ENCODE measurements around the gene OR8D2. TPM values are rescaled to one million over a fixed set of nuclear protein-coding genes. Genes with fewer than 3 reads are reported as not detected.
"Not testable (repeated sequence)": the region's sequence is repeated elsewhere in the genome, so short reads cannot be mapped to it uniquely, and the experiment has no call there.

The OR8D2 gene
- polyA plus RNA-seq, 12 donors: not detected

DNA sequence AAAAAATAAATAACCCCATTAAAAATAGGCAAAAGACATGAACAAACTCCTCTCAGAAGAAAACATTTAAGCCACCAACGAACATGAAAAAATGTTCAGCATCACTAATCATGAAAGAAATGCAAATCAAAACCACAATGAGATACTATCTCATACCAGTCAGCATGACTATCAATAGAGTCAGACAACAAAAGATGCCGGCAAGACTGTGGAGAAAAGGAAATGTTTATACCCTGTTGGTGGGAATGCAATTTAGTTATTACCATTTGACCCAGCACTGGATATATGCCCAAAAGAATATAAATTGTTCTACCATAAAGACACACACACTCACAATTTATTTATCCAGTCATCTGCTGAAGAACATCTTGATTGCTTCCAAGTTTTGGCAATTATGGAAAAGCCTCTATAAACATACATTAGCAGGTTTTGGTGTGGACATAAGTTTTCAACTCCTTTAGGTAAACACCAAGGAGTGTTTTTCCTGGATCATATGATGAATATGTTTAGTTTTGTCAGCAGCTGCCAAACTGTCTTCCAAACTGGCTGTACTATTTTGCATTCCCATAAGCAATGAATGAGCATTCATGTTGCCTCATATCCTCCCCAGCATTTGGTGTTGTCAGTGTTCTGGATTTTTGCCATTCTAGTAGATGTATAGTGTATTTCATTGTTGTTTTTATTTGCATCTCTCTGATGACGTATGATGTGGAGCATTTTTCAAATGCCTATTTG is 34.2 kb downstream of the OR8D2 start:
- DNase-seq: no peak

DNA sequence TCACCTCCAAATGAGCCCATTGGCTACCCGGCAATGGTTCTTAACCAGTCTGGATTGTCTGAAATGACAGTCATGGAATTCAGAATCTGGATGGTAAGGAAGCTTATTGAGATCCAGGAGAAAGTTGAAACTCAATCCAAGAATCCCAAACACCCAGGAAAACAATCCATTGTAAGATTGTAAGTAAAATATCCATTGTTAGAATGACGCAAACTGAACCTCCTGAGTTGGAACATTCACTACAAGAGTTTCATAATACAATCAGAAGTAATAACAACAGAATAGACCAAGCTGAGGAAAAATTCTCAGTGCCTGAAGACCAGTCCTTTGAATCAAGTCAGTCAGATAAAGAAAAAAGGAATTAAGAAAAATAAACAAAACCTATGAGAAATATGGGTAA is 41.7 kb downstream of the OR8D2 start:
- DNase-seq: no peak

DNA sequence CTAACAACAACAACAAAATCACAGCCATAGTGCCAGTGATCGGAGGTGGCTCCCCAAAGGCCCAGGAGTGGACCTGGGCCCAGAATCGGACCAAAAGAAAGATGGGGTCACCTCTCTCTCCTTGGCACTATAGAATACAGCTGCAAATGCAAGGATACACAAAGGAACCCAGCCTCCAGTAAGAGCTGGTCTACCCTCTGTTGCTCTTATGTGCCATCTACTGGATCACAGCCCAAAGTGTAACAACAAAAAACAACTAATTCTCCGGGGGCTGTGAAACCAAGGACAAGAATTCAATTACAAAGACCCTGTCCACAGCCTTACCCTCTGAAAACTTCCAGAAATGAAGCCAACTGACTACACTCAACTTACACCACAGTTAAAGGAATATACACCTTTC is 42.2 kb downstream of the OR8D2 start:
- no peak for DNase-seq

DNA sequence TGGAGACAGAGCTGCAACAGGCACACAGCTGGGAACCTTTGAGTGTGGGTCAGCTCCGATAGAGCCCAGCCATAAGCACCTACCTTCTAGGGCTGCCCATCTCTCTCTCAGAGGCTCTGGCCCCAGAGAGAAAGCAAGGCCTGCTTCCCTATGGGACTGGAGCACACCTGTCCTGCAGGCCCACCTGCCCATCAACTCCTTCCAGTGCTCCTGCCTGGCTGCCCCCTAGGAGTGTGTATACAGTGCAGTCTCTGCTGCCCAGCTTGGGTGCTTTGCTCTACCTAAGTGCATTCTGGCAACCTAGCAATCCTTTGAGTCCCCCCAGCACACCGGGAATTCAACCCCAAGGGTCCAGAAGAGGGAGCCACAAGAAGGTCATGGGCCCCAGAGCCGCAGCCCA is 42.8 kb downstream of the OR8D2 start:
- DNase-seq: no peak

DNA sequence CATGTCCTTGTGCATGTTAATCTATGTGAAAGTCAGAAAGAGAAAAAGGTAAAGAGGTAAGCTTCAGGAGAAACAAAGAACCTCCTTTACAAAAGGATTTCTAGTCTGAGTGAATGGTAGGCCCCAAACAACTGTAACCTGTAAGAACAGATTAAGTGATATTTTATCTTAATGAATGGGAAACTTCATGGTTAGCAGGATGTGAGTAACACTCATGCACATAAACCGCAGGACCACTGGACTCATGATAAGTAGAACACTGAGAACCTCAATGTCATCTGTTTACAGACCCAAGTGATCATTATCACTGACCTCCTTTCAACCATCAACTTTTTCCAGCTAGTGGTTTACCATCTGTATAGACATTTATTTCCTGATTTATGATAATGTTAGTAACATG is 43.9 kb downstream of the OR8D2 start:
- DNase-seq: no peak

DNA sequence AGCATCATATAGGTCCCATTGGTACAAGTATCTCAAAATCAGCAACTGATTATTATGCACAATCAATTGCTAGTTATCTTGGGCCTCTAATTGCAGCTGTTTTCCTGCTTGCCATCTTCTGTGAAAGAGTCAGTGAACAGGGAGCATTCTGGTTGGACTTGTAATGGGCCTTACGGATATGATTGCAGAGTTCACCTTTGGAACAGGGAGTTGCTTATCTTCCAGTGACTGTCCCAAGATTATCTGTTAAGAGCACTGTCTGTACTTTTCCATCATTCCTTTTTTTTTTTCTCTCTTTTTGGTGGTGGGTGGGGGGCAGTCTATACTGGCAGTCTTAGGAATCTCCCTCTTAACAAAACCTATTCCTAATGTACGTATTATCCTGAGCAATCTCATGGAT is 46.0 kb downstream of the OR8D2 start:
- no peak for DNase-seq

DNA sequence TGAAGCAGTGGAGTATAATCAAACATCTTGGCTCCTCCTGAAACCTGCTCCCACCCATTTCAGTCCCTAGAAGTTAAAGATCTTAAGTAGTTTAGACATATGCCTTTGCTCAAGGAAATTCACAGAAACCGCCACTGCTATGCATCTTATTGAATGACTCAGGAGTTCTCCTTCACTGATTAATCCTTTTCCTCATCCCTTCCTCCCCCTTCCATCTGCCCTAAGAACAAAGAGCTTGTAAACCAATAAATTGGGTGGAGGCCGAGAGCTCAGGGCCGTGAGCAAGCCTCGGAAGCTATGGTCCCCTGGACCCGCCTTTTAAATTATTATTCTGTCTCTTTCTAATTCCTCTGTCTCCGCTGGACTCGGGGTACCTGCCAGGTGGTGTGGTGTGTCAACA is 49.1 kb downstream of the OR8D2 start:
- not testable (repeated sequence) for DNase-seq

Other genes starting within 250 kb of the OR8D2 start
- gene VWA5A, start 204.7 kb downstream of the OR8D2 start, polyA plus RNA-seq (ENCODE audit: insufficient read length in 12 of 12): 100 to 1,000 TPM in 8 of 12 donors, 10 to 100 TPM in 3, not detected in 1; 52.6 to 171 (median 113) TPM
- gene OR10D3, start 136.9 kb downstream of the OR8D2 start, polyA plus RNA-seq (ENCODE audit: insufficient read length in 12 of 12): under 1 TPM in 1 of 12 donors, not detected in 11; 0.03 TPM
- gene OR8G1, start 79.1 kb downstream of the OR8D2 start, polyA plus RNA-seq (ENCODE audit: insufficient read length in 12 of 12): under 1 TPM in 1 of 12 donors, not detected in 11; 0.04 TPM
- gene OR8G5, start 63.8 kb downstream of the OR8D2 start, polyA plus RNA-seq (ENCODE audit: insufficient read length in 12 of 12): under 1 TPM in 4 of 12 donors, not detected in 8; 0.14 to 0.20 (median 0.16) TPM
- under 1 TPM in 7 of 12 donors, not detected in 5; 0.01 to 0.08 (median 0.07) TPM for gene OR8D1, start 6.2 kb downstream of the OR8D2 start, polyA plus RNA-seq (ENCODE audit: insufficient read length in 12 of 12)
- gene OR8B2, start 64.3 kb upstream of the OR8D2 start, polyA plus RNA-seq (ENCODE audit: insufficient read length in 12 of 12): not detected
- not detected for gene OR8B3, start 78.8 kb upstream of the OR8D2 start, polyA plus RNA-seq (ENCODE audit: insufficient read length in 12 of 12)
- gene OR8B4, start 104.7 kb upstream of the OR8D2 start, polyA plus RNA-seq (ENCODE audit: insufficient read length in 12 of 12): not detected
- not detected for gene OR8B8, start 125.5 kb upstream of the OR8D2 start, polyA plus RNA-seq (ENCODE audit: insufficient read length in 12 of 12)
- gene OR8B12, start 223.5 kb upstream of the OR8D2 start, polyA plus RNA-seq (ENCODE audit: insufficient read length in 12 of 12): not detected
- gene OR8A1, start 249.8 kb upstream of the OR8D2 start, polyA plus RNA-seq (ENCODE audit: insufficient read length in 12 of 12): under 1 TPM in 9 of 12 donors, not detected in 3; 0.04 to 0.78 (median 0.22) TPM